ENCODE measurements around the gene INPP5A. TPM values are rescaled to one million over a fixed set of nuclear protein-coding genes. Genes with fewer than 3 reads are reported as not detected.

Gene INPP5A
- total and polyA plus RNA-seq, 2 of the 13 experiments (the other 11 are each of a cell fraction or from before 2014, with no cell fraction given): 17.5 to 37.9 TPM

DNA sequence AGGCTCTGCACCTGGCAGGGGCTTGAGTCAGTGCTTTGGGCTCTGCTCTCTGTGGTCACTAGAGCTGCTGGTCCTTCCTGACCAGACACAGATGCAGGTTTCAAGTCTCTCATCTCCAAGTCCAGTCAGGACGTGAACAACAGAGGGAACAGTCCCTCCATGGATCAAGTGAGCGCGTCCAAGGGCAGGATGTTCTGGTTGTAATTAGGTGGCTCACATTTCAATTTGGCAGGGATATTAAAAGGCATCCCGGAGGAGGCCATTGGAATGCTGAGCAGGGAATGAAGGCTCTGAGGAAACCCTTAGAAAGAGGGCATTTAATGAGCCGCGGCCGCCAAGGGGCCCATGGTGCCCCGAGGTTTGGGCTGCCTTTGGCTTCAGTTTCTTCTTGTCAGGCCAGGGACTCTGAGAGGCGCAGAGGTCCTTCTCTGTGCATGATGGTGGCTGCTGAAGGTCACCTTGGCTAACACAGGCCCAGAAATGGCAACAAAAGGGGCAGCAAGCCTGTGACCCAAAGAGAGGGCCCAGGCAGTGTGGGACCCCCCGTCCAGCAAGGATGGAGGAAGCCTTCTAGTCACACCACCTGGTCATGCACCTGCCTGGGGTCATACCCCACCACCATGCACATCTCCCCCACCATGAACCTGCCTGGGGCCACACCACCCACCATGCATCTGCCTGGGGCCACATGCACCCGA is 30.7 kb upstream of the INPP5A start:
- FAIRE-seq (no peak), DNase-seq (ENCODE audit: low spot score) (no peak), ATAC-seq (no peak)
- POLR2A ChIA-PET: interaction anchor here (1.0 kb wide), 1 partner anchor 84 kb away, joined by 3 read pairs; no protein-coding TSS in a partner anchor
- H3K9me3 ChIP-seq (ENCODE audit: low read length): no peaks in the 10 kb centered on the region
- in situ Hi-C loops (cut with HindIII; ENCODE audit: extremely low pct_ligation_motif_present, low pct_unique_long_range_greater_than_20kb) (no loop called here), intact Hi-C loops (cut with micrococcal nuclease; ENCODE audit: unreplicated experiment) (no loop called here)
- H3K9ac ChIP-seq (ENCODE audit: insufficient read depth, low read depth, low read length): no peak overlapping the region
- 67% methylated on average over 3 of the region's 11 CpGs for WGBS (ENCODE audit: low lambda C conversion rate)
- H3K27me3 ChIP-seq (ENCODE audit: control insufficient read depth in 1 of 2, insufficient read depth in 2 of 2, low read length in 2 of 2): peaks cover 11 to 64% of the 10 kb centered on the region in 2 experiments; a peak in 4 of 5 replicates
- no peaks in the 10 kb centered on the region for H3K79me2 ChIP-seq (ENCODE audit: insufficient read depth, low read length)
- TF ChIP-seq, protein P1, sequence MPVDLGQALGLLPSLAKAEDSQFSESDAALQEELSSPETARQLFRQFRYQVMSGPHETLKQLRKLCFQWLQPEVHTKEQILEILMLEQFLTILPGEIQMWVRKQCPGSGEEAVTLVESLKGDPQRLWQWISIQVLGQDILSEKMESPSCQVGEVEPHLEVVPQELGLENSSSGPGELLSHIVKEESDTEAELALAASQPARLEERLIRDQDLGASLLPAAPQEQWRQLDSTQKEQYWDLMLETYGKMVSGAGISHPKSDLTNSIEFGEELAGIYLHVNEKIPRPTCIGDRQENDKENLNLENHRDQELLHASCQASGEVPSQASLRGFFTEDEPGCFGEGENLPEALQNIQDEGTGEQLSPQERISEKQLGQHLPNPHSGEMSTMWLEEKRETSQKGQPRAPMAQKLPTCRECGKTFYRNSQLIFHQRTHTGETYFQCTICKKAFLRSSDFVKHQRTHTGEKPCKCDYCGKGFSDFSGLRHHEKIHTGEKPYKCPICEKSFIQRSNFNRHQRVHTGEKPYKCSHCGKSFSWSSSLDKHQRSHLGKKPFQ (CRISPR knock-in tag; IDR thresholded peaks at IDR 0.05; ENCODE audit: insufficient replicate concordance): no peak
- TF ChIP-seq PRPF4 (IDR thresholded peaks at IDR 0.05; ENCODE audit: low read depth, low read length, poor library complexity, severe bottlenecking) (no peak), REL (CRISPR knock-in tag; conservative IDR thresholded peaks at IDR 0.05) (no peak), PHB2 (IDR thresholded peaks at IDR 0.05; ENCODE audit: partially characterized antibody) (no peak)
- no peak overlapping the region for H3K27ac ChIP-seq (ENCODE audit: extremely low read length, insufficient read depth, low read length)
- 0 out of 2 replicates have a peak, but pooled peaks cover 5% of the 10 kb centered on the region for H4K20me1 ChIP-seq (ENCODE audit: insufficient read depth, low read length)
- H3K4me2 ChIP-seq (ENCODE audit: low read depth, low read length): no peak overlapping the region
- no peak overlapping the region for H3K4me3 ChIP-seq (replicated peaks in 1 of 3; ENCODE audit: insufficient read depth in 1 of 3, low read depth in 2 of 3, low read length in 3 of 3)
- no peak overlapping the region for H2AFZ ChIP-seq (ENCODE audit: low read length)
- no TSS peak for BruUV-seq (replicated peaks)
- no peaks in the 10 kb centered on the region for H3K36me3 ChIP-seq (replicated peaks in 1 of 2; ENCODE audit: control insufficient read depth in 1 of 2, insufficient read depth in 2 of 2, low read length in 2 of 2)
- no peaks in the 10 kb centered on the region for H3K4me1 ChIP-seq (ENCODE audit: insufficient read depth, low read length)
- CTCF ChIA-PET (ENCODE audit: low intra/inter-chr PET ratio, low total read pairs): no interaction called here

DNA sequence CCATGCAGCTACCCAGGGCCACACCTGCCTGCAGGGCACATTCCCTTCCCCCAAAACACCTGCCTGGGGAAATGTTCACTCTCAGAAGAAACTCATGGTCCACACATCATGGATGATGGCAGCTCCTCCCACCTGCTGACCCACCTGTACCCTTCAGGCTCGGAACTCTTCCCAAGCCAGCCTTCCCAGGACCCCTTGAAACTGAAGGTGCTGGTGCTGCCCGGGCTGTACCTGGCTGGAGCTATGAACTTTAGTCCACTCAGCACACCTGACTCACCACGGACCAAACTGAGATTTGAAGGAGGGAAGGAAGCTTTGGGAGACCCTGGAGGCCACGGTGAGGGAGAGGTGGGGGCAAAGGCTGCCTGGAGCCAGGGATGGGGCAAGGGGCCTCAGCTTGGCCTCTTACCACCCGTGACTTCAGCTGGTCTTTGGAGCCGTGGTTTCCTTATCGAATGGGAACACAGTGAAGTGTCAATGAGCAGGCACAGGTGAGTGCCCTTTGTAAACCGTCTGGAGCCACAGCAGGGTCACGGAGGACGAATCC is 30.1 kb upstream of the INPP5A start:
- no TSS peak for BruUV-seq (replicated peaks)

More for the DNA sequence above, 30.1 kb upstream of the INPP5A start:
- no peaks in the 10 kb centered on the region for H3K4me1 ChIP-seq (ENCODE audit: insufficient read depth, low read length)
- no peaks in the 10 kb centered on the region for H3K79me2 ChIP-seq (ENCODE audit: insufficient read depth, low read length)
- no peaks in the 10 kb centered on the region for H3K9me3 ChIP-seq (ENCODE audit: low read length)
- H2AFZ ChIP-seq (ENCODE audit: low read length): no peak overlapping the region
- no peak for ATAC-seq
- ChIA-PET CTCF (ENCODE audit: low intra/inter-chr PET ratio, low total read pairs) (no interaction called here), POLR2A (interaction anchor here (0.9 to 1.0 kb wide), 2 partner anchors 10 to 84 kb away, joined by 3 read pairs; no protein-coding TSS in a partner anchor)
- TF ChIP-seq NRL (CRISPR knock-in tag; IDR thresholded peaks at IDR 0.05; ENCODE audit: borderline replicate concordance) (0 out of 2 replicates have a peak, but pooled peaks have one; percentile 36), SSRP1 (CRISPR knock-in tag; IDR thresholded peaks at IDR 0.05) (no peak)
- no peak for FAIRE-seq
- H3K27me3 ChIP-seq (ENCODE audit: control insufficient read depth in 1 of 2, insufficient read depth in 2 of 2, low read length in 2 of 2): peaks cover 11 to 58% of the 10 kb centered on the region in 2 experiments; a peak in 4 of 5 replicates
- no peak overlapping the region for H3K9ac ChIP-seq (ENCODE audit: insufficient read depth, low read depth, low read length)
- no peak overlapping the region for H3K4me3 ChIP-seq (replicated peaks in 1 of 3; ENCODE audit: insufficient read depth in 1 of 3, low read depth in 2 of 3, low read length in 3 of 3)
- intact Hi-C loops (cut with micrococcal nuclease; ENCODE audit: unreplicated experiment) (no loop called here), in situ Hi-C loops (cut with HindIII; ENCODE audit: extremely low pct_ligation_motif_present, low pct_unique_long_range_greater_than_20kb) (no loop called here)
- 0 out of 2 replicates have a peak, but pooled peaks cover 5% of the 10 kb centered on the region for H4K20me1 ChIP-seq (ENCODE audit: insufficient read depth, low read length)
- no peak for DNase-seq (ENCODE audit: low spot score)
- no peaks in the 10 kb centered on the region for H3K36me3 ChIP-seq (replicated peaks in 1 of 2; ENCODE audit: control insufficient read depth in 1 of 2, insufficient read depth in 2 of 2, low read length in 2 of 2)
- no peak overlapping the region for H3K27ac ChIP-seq (ENCODE audit: extremely low read length, insufficient read depth, low read length)
- no peak overlapping the region for H3K4me2 ChIP-seq (ENCODE audit: low read depth, low read length)
- 15% methylated on average over 3 of the region's 10 CpGs for WGBS (ENCODE audit: low lambda C conversion rate)

Measured in HepG2 (cell line).